B cell (primary cell): ENCODE data around the gene TLR9. TPM values are rescaled to one million over a fixed set of nuclear protein-coding genes. Genes with fewer than 3 reads are reported as not detected.

Experiments used
- ATAC-seq: fragments of 200-7000 bp; cut with Tn5 transposase; one replicate; pipeline ENCODE4 v1.10.0; 2021; ENCODE audit warnings: low read depth, mild to moderate bottlenecking, moderate number of reproducible peaks, moderate library complexity
- CTCF ChIA-PET: fragments of 350-600 bp; sonication (Branson Sonifier 250); formaldehyde crosslinking; loops from one replicate; lab custom pipeline; 2021; ENCODE audit warnings: antibody characterized with exemption, inconsistent platforms; lab: Charles Lee
- POLR2A ChIA-PET: fragments of 350-600 bp; sonication (Branson Sonifier 250); formaldehyde crosslinking; loops from one replicate; lab custom pipeline; 2021; ENCODE audit warnings: antibody characterized with exemption; lab: Charles Lee
- DNase-seq: peaks from one replicate; pipeline ENCODE4 v3.0.0; 2013
- H2AFZ ChIP-seq: 2 replicates; pipeline ENCODE4 v1.6.1; 2012; ENCODE audit warnings: mild to moderate bottlenecking, low read depth, low read length; ENCODE audit not compliant: insufficient read depth, poor library complexity, severe bottlenecking
- H3K27ac ChIP-seq, 2 donors: 1 replicate in 1 of 2; 2 replicates in 1 of 2; pipeline ENCODE4 v1.5.1; 2012 to 2013; ENCODE audit warnings: low read length in 2 of 2, mild to moderate bottlenecking in 2 of 2, moderate library complexity in 1 of 2
- H3K27me3 ChIP-seq, 4 experiments: fragments of 200-600 bp in 1 of 4; sonication (generic) in 1 of 4; replicated peaks in 1 of 4; 1 replicate in 2 of 4; 2 replicates in 2 of 4; pipeline versions ENCODE4 v1.6.1 to v1.7.0; 2013 to 2016; ENCODE audit warnings: low read length in 3 of 4, mild to moderate bottlenecking in 2 of 4, mixed read lengths in 1 of 4, moderate library complexity in 1 of 4; ENCODE audit not compliant: insufficient read depth in 4 of 4, control insufficient read depth in 3 of 4; ENCODE audit errors: control extremely low read depth in 1 of 4
- H3K36me3 ChIP-seq, 2 experiments: replicated peaks in 1 of 2; 1 replicate in 1 of 2; 2 replicates in 1 of 2; pipeline versions ENCODE4 v1.6.1 to v1.7.1; 2013; ENCODE audit warnings: low read length in 1 of 2; ENCODE audit not compliant: insufficient read depth in 2 of 2, control insufficient read depth in 1 of 2; ENCODE audit errors: control extremely low read depth in 1 of 2, extremely low read depth in 1 of 2
- H3K4me1 ChIP-seq, 2 donors: fragments of 200-600 bp in 1 of 2; sonication (generic) in 1 of 2; 1 replicate in 1 of 2; 2 replicates in 1 of 2; pipeline versions ENCODE4 v1.5.1 to v1.6.1; 2013 to 2017; ENCODE audit warnings: low read length in 2 of 2; ENCODE audit not compliant: control insufficient read depth in 2 of 2, insufficient read depth in 2 of 2
- H3K4me2 ChIP-seq: replicated peaks from 2 replicates; pipeline ENCODE3; 2012; ENCODE audit warnings: mild to moderate bottlenecking, low read depth, low read length; ENCODE audit not compliant: poor library complexity, severe bottlenecking
- H3K4me3 ChIP-seq, 5 experiments: fragments of 200-600 bp in 1 of 5; sonication (generic) in 1 of 5; 1 replicate in 3 of 5; 2 replicates in 2 of 5; pipeline versions ENCODE4 v1.5.1 to v1.7.0; 2011 to 2016; ENCODE audit warnings: low read length in 4 of 5, mild to moderate bottlenecking in 4 of 5, low read depth in 2 of 5, control low read depth in 1 of 5, moderate library complexity in 1 of 5; ENCODE audit not compliant: insufficient read depth in 1 of 5; ENCODE audit errors: control extremely low read depth in 1 of 5, extremely low read depth in 1 of 5
- H3K79me2 ChIP-seq: fragments of 200-600 bp; sonication (generic); one replicate; pipeline ENCODE4 v1.6.0; 2016; ENCODE audit warnings: low read length; ENCODE audit not compliant: control insufficient read depth, insufficient read depth
- H3K9ac ChIP-seq: fragments of 200-600 bp; sonication (generic); 2 replicates; pipeline ENCODE4 v1.6.1; 2017; ENCODE audit warnings: mild to moderate bottlenecking, low read length, moderate library complexity
- H3K9me3 ChIP-seq, 3 donors: one replicate each; pipeline versions ENCODE4 v1.6.1 to v1.7.1; 2013; ENCODE audit warnings: low read length in 2 of 3; ENCODE audit not compliant: control insufficient read depth in 2 of 3, insufficient read depth in 1 of 3; ENCODE audit errors: control extremely low read depth in 1 of 3
- H4K20me1 ChIP-seq: 2 replicates; pipeline ENCODE4 v1.6.0; 2012; ENCODE audit warnings: mild to moderate bottlenecking, low read length; ENCODE audit not compliant: insufficient read depth, control insufficient read depth, poor library complexity, severe bottlenecking
- H3K27ac Mint-ChIP-seq: one replicate; pipeline ENCODE4 v1.8.0; 2021; ENCODE audit warnings: mixed read lengths
- H3K27me3 Mint-ChIP-seq: one replicate; pipeline ENCODE4 v1.8.0; 2021; ENCODE audit warnings: mixed read lengths
- H3K4me1 Mint-ChIP-seq: one replicate; pipeline ENCODE4 v1.8.0; 2021; ENCODE audit warnings: mixed read lengths
- H3K4me3 Mint-ChIP-seq: one replicate; pipeline ENCODE4 v1.8.0; 2021; ENCODE audit warnings: mixed read lengths
- H3K9me3 Mint-ChIP-seq: one replicate; pipeline ENCODE4 v1.8.0; 2022; ENCODE audit warnings: mixed read lengths; ENCODE audit not compliant: insufficient read depth
- CTCF ChIP-seq: fragments of 200-600 bp; IDR thresholded peaks from one replicate; pipeline ENCODE4 v1.8.0; 2022; ENCODE audit warnings: antibody characterized with exemption, mild to moderate bottlenecking
- EZH2 ChIP-seq: IDR thresholded peaks from 2 replicates; pipeline ENCODE4 v1.6.1; 2012; ENCODE audit warnings: borderline replicate concordance, low read depth, mild to moderate bottlenecking, moderate library complexity, low read length; ENCODE audit not compliant: insufficient read depth, poor library complexity, severe bottlenecking
- WGBS: methylation state at CpG from one replicate; pipeline ENCODE4 v1.1.5; 2013; ENCODE audit warnings: missing lambda C conversion rate; ENCODE audit not compliant: insufficient coverage; 5-methylcytosine and 5-hydroxymethylcytosine counted together
- intact Hi-C: fragments of 100-400 bp; cut with micrococcal nuclease; formaldehyde crosslinking; loops from one replicate; pipeline ENCODE4 v1.10.0; 2022
- polyA plus RNA-seq: library from polyadenylated mRNA; depleted of rRNA; stranded (reverse); fragments of >200 nt; gene quantifications from 2 replicates; pipeline ENCODE4 v1.2.3, GENCODE V29; 2012
- total RNA-seq, 2 donors: library from RNA; stranded (reverse); fragments of 120-200 nt in 1 of 2; gene quantifications; 1 replicate in 1 of 2; 2 replicates in 1 of 2; pipeline versions ENCODE4 v1.2.3 to v1.2.4, GENCODE V29; 2013 to 2022

The TLR9 gene
- total and polyA plus RNA-seq, 2 donors (not counting 1 experiment from before 2014, with no cell fraction given): 3.7 to 21.0 TPM

GRCh38 chr3:52204337-52205073 lies 20.9 kb downstream of the TLR9 start:
- peaks cover 6% of the 10 kb centered on the region for H3K79me2 ChIP-seq
- Mint-ChIP-seq H3K4me3 (no peak overlapping the region), H3K4me1 (peaks cover 18% of the 10 kb centered on the region), H3K27me3 (no peaks in the 10 kb centered on the region), H3K9me3 (no peaks in the 10 kb centered on the region), H3K27ac (no peak overlapping the region)
- no peak overlapping the region for H2AFZ ChIP-seq
- ATAC-seq: no peak
- H3K36me3 ChIP-seq: peaks cover 18 to 67% of the 10 kb centered on the region in 2 experiments
- H3K4me2 ChIP-seq: no peak overlapping the region
- WGBS: 93% methylated on average over 3 of the region's 10 CpGs
- H3K4me1 ChIP-seq: peaks cover 4 to 10% of the 10 kb centered on the region in 2 donors
- H4K20me1 ChIP-seq: no peaks in the 10 kb centered on the region
- H3K9ac ChIP-seq: no peak overlapping the region
- TF ChIP-seq EZH2 (no peak), CTCF (no peak)
- H3K27ac ChIP-seq: no peak overlapping the region
- ChIA-PET CTCF (interaction anchor here (0.9 to 2.4 kb wide), 3 partner anchors 16 to 135 kb away, joined by 3 to 8 read pairs (median 5); partner anchors contain the start of gene TLR9), POLR2A (interaction anchor here (0.8 kb wide), 1 partner anchor 32 kb away, joined by 3 read pairs; no protein-coding TSS in a partner anchor)
- no peaks in the 10 kb centered on the region for H3K27me3 ChIP-seq
- DNase-seq: no peak
- intact Hi-C loops: no loop called here
- H3K9me3 ChIP-seq: no peaks in the 10 kb centered on the region
- H3K4me3 ChIP-seq: no peak overlapping the region

GRCh38 chr3:52203701-52204100 lies 21.7 kb downstream of the TLR9 start:
- peaks cover 26% of the 10 kb centered on the region for H3K4me1 Mint-ChIP-seq
- no peak overlapping the region for H3K4me3 ChIP-seq
- peaks cover 14% of the 10 kb centered on the region for H3K79me2 ChIP-seq
- no peak overlapping the region for H3K27ac Mint-ChIP-seq
- no CpG with 5 or more reads among the region's 1 CpG for WGBS
- H3K36me3 ChIP-seq: peaks cover 18 to 64% of the 10 kb centered on the region in 2 experiments
- no peak for ATAC-seq
- peaks cover 11 to 18% of the 10 kb centered on the region in 2 donors for H3K4me1 ChIP-seq
- ChIA-PET CTCF (interaction anchor here (2.4 kb wide), 1 partner anchor 136 kb away, joined by 8 read pairs; no protein-coding TSS in a partner anchor), POLR2A (interaction anchor here (0.9 kb wide), 1 partner anchor 11 kb away, joined by 4 read pairs; no protein-coding TSS in a partner anchor)
- no peaks in the 10 kb centered on the region for H3K27me3 Mint-ChIP-seq
- no peak overlapping the region for H3K4me3 Mint-ChIP-seq
- no peak overlapping the region for H3K27ac ChIP-seq
- DNase-seq: no peak
- TF ChIP-seq EZH2 (no peak), CTCF (no peak)
- no peak overlapping the region for H3K4me2 ChIP-seq
- no peaks in the 10 kb centered on the region for H3K9me3 ChIP-seq
- no peak overlapping the region for H3K9ac ChIP-seq
- no peaks in the 10 kb centered on the region for H3K27me3 ChIP-seq
- no peaks in the 10 kb centered on the region for H3K9me3 Mint-ChIP-seq
- H2AFZ ChIP-seq: no peak overlapping the region
- no peaks in the 10 kb centered on the region for H4K20me1 ChIP-seq
- intact Hi-C loops: no loop called here
